Hematopoietic multipotent progenitor cell treated with erythropoietin and hydrocortisone succinate and interleukin-3 and kit ligand, for 15 days (in vitro differentiated cells): ENCODE data around the gene GSC.
"Not testable (repeated sequence)": the region's sequence is repeated elsewhere in the genome, so short reads cannot be mapped to it uniquely, and the experiment has no call there.

Experiments
- DNase-seq: peaks from one replicate; pipeline ENCODE4 v3.0.0-alpha.2; 2015; ENCODE audit warnings: low spot score

Gene GSC

GRCh38 chr14:94769391-94770250 lies at the start of gene GSC:
Gene GSC, minus strand, starts transcription at chr14:94770113. Its CDS starts 98 bp downstream, at chr14:94770015.
- DNase-seq, result no peak

DNA sequence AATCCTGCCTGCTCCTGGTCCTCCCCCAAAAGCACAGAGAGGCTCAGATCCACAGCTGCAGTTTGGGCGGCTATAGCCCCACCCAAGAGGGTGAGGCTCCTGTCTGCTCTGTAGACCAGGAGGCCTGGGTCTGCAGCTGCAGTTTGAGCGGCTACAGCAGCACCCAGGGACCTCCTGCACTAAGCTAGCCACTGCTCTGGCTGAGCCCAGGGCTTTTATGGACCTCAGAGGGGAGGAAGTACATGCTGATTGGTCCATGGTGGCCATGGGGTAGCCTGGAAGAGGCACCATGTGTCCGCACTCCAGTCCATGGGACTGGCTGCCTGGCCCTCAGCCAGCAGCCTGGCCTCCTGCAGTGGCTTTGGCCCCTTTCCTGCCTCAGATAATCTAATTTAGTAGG lies 49.6 kb upstream of the GSC start:
- no peak for DNase-seq

DNA sequence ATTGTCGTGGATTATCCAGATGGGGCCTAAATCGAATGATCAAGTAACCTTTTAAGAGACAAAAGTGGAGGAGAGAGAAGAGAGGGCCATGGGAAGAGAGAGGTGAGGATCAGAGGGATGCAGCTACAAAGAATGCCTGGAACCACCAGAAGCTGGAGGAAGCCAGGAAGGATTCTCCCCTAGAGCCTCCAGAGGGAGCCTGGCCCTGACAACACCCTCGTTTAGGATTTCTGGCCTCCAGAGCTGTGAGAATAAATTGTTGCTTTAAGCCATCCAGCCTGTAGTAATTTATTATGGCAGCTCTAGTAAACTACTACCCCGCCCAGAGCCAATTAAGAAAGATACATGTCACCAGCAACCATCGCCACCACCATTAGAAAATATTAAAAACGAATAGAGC lies 46.2 kb upstream of the GSC start:
- DNase-seq, result no peak

- DNase-seq, result no peak
Observed at GRCh38 chr14:94805680-94806288, 35.9 kb upstream of the GSC start.

DNA sequence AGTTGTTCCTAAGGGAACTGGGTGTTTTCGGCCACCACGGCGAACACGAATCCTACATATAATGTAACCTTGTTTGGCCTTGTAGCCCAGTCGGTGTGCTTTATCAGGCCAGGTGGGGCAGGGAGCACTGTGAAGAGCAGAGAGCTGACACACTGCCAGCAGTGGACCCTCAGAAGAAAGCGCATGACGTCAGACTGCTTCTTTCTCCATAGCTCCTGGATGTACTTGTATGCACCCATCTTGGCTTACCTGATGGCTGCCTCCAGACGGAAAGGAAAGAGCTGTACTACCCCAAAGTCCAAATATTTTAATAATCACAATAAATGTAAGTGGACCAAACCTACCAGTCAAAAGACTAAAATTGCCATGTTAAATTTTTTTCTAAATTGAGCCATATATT lies 31.3 kb upstream of the GSC start:
- DNase-seq, result no peak

DNA sequence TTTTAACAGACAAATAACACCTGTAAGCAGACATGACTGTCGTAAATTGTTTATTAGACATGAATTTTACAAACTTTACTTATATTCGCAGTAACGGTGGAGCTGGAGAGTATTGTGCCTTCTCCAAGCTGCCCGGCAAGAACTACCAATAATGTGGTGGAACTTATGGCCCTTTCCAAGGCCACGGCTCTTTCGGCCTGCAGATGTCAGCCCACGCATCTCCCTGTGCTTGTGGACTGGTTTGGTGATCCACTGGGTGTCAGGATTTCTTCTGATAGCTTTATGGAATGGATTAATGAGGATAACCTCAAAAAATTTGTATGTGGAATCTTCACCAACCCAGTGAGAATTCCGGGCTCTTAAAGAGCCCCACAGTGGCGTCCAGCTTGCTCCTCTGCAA lies 30.9 kb upstream of the GSC start:
- not testable (repeated sequence) for DNase-seq

DNA sequence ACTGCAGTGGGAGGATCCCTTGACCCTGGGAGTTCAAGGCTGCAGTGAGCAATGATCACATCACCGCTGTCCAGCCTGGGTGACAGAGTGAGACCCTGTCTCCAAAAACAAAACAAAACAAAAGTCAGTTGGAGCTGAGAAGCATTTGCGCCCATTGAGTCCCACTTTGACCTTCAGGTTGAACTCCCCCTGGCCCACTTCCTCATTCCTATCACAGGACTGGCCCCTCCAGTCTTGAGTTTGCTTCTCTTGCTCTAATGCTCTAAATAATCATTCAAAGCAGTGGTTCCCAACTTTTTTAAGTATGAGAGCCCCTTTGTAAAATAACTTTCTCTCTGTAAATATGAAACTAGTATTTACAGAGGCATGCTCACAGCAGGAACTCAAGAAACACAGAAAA lies 28.0 kb upstream of the GSC start:
- DNase-seq, result no peak

GRCh38 chr14:94796278-94796677 lies 26.4 kb upstream of the GSC start:
- DNase-seq, result no peak

GRCh38 chr14:94795372-94795771 lies 25.5 kb upstream of the GSC start:
- DNase-seq, result no peak

GRCh38 chr14:94793901-94794300 lies 24.0 kb upstream of the GSC start:
- DNase-seq, result no peak

GRCh38 chr14:94787655-94788054 lies 17.7 kb upstream of the GSC start:
- DNase-seq, result no peak

DNA sequence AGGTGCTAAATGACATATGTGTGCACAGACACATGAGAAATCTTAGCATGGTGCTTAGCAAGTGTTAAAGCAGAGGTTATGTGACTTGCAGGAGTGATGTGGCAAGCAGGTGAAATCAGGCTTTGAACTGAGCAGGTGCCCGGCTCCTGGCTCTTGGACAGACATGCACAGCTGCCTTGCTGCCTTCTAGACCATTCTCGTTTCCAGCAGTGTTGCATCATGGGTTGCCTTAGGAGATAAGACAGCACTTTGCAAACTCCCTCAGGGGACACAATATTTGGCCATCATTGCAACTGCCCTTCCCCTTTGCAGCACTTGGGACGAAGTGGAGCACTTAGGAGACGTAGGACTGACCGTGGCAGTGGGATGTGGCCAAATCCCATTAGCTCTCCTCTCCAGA lies 17.2 kb upstream of the GSC start:
- DNase-seq, result no peak

GRCh38 chr14:94780536-94781399 lies 10.9 kb upstream of the GSC start:
- no peak for DNase-seq

- no peak for DNase-seq
Observed at GRCh38 chr14:94779713-94780112, 9.8 kb upstream of the GSC start.

DNA sequence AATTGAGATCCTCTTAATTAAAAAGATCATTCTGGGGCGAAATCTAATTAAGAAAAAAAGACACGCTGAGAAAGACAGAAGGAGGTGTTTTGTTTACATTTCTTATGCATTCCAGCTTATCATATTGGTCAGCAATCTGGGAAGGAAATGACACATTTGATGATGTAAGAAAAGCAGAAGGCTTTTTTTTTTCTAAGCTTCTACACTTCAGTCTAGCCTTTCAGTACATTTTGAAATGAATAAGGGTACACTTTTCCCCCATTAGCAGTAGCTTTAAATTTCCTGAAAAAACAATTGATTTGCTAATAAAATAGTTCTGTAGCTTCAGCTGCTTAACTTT lies 5.9 kb upstream of the GSC start:
- no peak for DNase-seq

DNA sequence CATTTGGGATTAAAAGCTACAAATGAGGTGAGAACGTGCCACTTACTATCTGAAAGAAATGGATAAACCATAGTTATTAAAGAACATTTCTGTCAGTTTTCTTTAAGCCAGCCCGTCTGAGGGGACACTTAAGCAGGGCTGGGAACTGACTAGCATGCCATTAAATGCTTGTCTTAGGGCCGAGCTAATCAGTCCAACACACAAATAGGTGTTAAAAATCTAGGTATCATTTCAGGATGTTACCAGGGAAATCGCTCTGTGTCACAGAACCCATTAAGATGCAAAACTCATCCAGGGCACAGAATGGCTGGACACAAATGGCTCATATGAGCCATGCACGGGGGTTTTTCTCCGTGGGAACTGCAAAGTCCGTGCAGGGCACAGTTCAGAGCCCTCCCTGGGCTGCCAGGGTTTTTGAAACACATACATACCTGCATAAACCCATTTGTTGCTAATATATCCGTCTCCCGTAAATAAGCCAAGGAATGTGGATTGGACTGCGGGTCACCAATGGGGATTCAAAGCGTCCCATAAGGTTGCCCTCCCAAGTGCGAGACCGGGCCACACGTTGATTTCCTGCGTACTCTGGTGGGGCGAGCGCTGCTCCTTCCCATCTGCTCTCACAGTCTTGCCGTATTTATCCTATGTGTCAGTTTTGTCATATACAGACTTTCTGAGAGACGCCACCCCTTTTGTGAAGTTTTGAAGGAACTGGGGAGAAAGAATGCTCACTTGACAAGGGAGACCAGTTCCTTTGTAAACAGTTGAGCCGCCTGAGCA lies 5.4 kb upstream of the GSC start:
- DNase-seq, result no peak

GRCh38 chr14:94774344-94775090 lies 4.6 kb upstream of the GSC start:
- no peak for DNase-seq

GRCh38 chr14:94773655-94774343 lies 3.9 kb upstream of the GSC start:
- no peak for DNase-seq

- DNase-seq, result no peak
Observed at GRCh38 chr14:94773061-94773648, 3.2 kb upstream of the GSC start.

GRCh38 chr14:94772548-94772947 lies 2.6 kb upstream of the GSC start:
- DNase-seq, result no peak
